Lung (tissue), 12 donors: ENCODE data around the gene GGACT. TPM values are rescaled to one million over a fixed set of nuclear protein-coding genes. Genes with fewer than 3 reads are reported as not detected.
A peak's percentile ranks its signal among the peaks of the same experiment; 100 is the strongest.

ENCODE experiments used
- ATAC-seq: fragments of 200-7000 bp; cut with Tn5 transposase; one replicate; pipeline ENCODE4 v1.9.1; 2020; ENCODE audit warnings: moderate number of reproducible peaks; ENCODE audit not compliant: insufficient read depth, low FRiP score
- DNase-seq, 3 donors: peaks; one replicate each; pipeline ENCODE4 v3.0.0-alpha.2; 2013 to 2017
- H3K27ac ChIP-seq, 2 donors: one replicate each; pipeline ENCODE4 v1.5.1; 2013; ENCODE audit warnings: mild to moderate bottlenecking in 2 of 2, moderate library complexity in 2 of 2, control low read depth in 1 of 2, inconsistent platforms in 1 of 2, low read depth in 1 of 2, low read length in 1 of 2
- H3K27me3 ChIP-seq, 3 donors: one replicate each; pipeline ENCODE4 v1.5.1; 2013; ENCODE audit warnings: low read length in 2 of 3; ENCODE audit not compliant: control insufficient read depth in 3 of 3, insufficient read depth in 3 of 3
- H3K36me3 ChIP-seq, 4 donors: one replicate each; pipeline ENCODE4 v1.5.1; 2013; ENCODE audit warnings: low read length in 4 of 4, mild to moderate bottlenecking in 1 of 4, moderate library complexity in 1 of 4; ENCODE audit not compliant: control insufficient read depth in 4 of 4, insufficient read depth in 4 of 4
- H3K4me1 ChIP-seq, 5 donors: one replicate each; pipeline ENCODE4 v1.5.1; 2013; ENCODE audit warnings: low read length in 5 of 5, mild to moderate bottlenecking in 2 of 5, moderate library complexity in 1 of 5; ENCODE audit not compliant: control insufficient read depth in 5 of 5, insufficient read depth in 5 of 5
- H3K4me3 ChIP-seq: one replicate; pipeline ENCODE4 v1.5.1; 2013; ENCODE audit warnings: mild to moderate bottlenecking, control low read depth, moderate library complexity
- H3K9ac ChIP-seq, 2 donors: one replicate each; pipeline ENCODE4 v1.5.1; 2013; ENCODE audit warnings: low read length in 2 of 2, control low read depth in 1 of 2; ENCODE audit not compliant: insufficient read depth in 1 of 2
- H3K9me3 ChIP-seq, 4 donors: one replicate each; pipeline ENCODE4 v1.5.1; 2013; ENCODE audit warnings: low read length in 3 of 4, mild to moderate bottlenecking in 1 of 4, moderate library complexity in 1 of 4; ENCODE audit not compliant: control insufficient read depth in 4 of 4, insufficient read depth in 3 of 4
- WGBS, 2 donors: extraction: QIAGEN DNeasy Blood & Tissue Kit; methylation state at CpG; one replicate each; pipeline ENCODE4 v1.1.7; 2013; 5-methylcytosine and 5-hydroxymethylcytosine counted together
- polyA plus RNA-seq, 2 donors: library from polyadenylated mRNA; stranded (reverse); fragments of 200-250 nt; gene quantifications; one replicate each; pipeline ENCODE4 v1.2.1, GENCODE V29; 2013
- total RNA-seq, 2 donors: library from RNA; depleted of rRNA in 1 of 2; stranded (reverse); fragments of >200 nt in 1 of 2; gene quantifications; one replicate each; pipeline ENCODE4 v1.2.1, GENCODE V29; 2014 to 2021
- TF ChIP-seq, protein P1 (sequence below): IDR thresholded peaks from 2 replicates; pipeline ENCODE4 v1.5.1; 2012; ENCODE audit warnings: mild to moderate bottlenecking; ENCODE audit errors: control extremely low read depth, extremely low read depth
- donor health status: control.
- donor health status: control.
- donor health status: Bipolar disorder and iron deficiency.
- donor health status: healthy.
- donor health status: DM: yes; HTN: yes; CAD: no.

GGACT gene
- total and polyA plus RNA-seq, 4 donors = 1.1 to 6.8 (median 3.9) TPM

DNA sequence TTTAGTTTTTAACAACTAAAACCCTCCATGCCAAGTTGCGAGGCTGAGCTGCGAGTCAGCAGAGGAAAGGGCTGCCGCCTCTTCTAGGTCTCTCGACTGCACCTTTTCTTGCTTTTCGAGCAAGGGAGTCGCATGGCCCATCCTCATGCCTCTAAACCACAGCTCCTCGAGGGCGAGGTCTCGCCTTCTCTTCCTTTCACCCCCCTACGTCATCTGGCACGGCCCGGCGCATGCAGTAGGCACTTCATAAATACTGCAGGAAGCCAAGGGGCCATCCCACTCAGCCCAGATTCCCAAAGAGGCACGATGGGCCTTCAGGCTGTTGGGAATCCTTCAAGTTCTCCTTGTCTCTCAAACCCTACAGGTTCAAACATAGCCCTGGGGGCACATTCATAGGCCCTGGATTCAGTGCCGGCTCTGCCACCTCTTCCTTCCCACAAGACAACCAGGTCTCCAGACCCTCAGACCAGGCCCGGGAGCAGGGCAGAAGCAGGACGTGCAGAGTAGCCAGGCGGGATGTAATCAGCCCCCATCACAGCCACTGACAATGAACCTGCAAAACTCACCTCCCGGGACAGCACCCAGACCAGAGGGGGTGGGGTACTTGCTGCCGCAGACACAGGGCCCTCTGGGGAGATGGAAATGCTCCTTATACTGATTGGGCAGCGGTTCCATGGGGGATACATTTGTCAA is 41.7 kb downstream of the GGACT start:
- 96 to 97% methylated on average over 21 of the region's 21 CpGs for WGBS, 2 donors
- ATAC-seq (no peak), DNase-seq (no peak)
- no peak overlapping the region for H3K9ac ChIP-seq
- TF ChIP-seq, protein P1, sequence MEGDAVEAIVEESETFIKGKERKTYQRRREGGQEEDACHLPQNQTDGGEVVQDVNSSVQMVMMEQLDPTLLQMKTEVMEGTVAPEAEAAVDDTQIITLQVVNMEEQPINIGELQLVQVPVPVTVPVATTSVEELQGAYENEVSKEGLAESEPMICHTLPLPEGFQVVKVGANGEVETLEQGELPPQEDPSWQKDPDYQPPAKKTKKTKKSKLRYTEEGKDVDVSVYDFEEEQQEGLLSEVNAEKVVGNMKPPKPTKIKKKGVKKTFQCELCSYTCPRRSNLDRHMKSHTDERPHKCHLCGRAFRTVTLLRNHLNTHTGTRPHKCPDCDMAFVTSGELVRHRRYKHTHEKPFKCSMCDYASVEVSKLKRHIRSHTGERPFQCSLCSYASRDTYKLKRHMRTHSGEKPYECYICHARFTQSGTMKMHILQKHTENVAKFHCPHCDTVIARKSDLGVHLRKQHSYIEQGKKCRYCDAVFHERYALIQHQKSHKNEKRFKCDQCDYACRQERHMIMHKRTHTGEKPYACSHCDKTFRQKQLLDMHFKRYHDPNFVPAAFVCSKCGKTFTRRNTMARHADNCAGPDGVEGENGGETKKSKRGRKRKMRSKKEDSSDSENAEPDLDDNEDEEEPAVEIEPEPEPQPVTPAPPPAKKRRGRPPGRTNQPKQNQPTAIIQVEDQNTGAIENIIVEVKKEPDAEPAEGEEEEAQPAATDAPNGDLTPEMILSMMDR = no peak
- no peaks in the 10 kb centered on the region for H3K36me3 ChIP-seq
- H3K4me1 ChIP-seq = peaks cover 0 to 26% (median 11%) of the 10 kb centered on the region in 5 donors
- H3K27ac ChIP-seq = no peak overlapping the region
- no peak overlapping the region for H3K4me3 ChIP-seq
- H3K9me3 ChIP-seq = no peaks in the 10 kb centered on the region
- H3K27me3 ChIP-seq = no peaks in the 10 kb centered on the region

DNA sequence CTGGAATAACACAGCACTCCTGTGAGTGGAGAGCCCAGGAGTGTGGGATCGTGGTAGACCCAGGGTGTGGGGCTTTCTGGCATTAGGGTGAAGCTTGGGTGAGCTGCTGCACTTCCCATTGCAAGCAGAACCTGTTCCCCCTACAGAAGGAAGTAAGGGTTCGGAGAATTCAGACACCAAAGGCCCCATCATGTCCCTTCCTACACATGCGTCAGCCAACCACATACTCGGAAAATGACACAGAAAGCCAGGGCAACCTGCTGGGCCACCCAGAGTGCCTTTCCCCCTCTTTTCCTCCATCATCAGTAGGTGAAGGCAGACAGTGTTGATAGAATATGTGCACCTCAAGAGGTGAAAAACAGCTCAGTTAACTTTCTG is 42.9 kb downstream of the GGACT start:
- WGBS, 2 donors = 81 to 90% methylated on average over 4 of the region's 4 CpGs
- Histone ChIP-seq H3K27me3 (no peaks in the 10 kb centered on the region), H3K9ac (no peak overlapping the region), H3K36me3 (no peaks in the 10 kb centered on the region), H3K27ac (no peak overlapping the region), H3K9me3 (no peaks in the 10 kb centered on the region), H3K4me3 (no peak overlapping the region), H3K4me1 (peaks cover 0 to 26% (median 11%) of the 10 kb centered on the region in 5 donors)
- no peak for DNase-seq
- TF ChIP-seq, protein P1 = no peak
- ATAC-seq = no peak

DNA sequence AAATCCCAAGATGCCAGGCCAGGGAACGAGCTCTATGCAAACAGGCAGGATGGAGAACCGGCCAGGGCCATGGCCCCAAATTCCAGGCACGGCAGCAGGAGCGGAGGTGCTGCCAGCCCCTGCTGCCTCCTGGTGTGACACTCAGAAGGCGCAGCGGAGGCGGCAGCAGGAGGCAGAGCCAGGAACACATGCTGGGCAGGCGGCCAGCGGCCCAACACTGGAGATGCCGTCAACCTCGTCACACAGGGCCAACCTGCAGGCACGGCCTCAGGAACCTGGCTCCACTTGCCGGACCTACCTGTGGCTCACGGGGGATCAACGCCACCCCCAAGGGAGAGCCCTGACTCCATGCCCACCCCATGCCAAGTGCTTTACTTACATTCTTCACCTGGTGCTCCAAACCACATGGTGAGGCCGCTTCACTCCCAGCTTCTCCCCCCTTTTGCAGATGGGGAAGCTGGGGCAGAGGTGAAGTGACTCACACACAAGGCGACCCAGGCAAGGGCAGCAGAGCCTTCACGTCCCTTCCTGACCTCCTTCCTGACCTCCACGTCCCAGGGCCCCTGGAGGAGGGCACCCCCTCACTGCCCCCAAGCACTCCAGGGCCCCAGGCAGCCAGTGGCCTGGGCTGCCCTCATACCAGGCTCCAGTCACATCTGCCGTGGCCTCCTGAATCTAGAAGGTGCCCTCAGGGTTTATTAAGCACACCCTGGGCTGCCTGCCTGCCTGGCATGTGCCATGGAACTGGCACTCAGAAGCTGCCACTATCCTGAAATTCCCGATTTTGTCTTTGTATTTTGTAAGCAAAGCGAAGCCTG is 43.5 kb downstream of the GGACT start:
- Histone ChIP-seq H3K9me3 (no peaks in the 10 kb centered on the region), H3K27me3 (no peaks in the 10 kb centered on the region), H3K4me3 (no peak overlapping the region), H3K36me3 (no peaks in the 10 kb centered on the region), H3K27ac (no peak overlapping the region), H3K9ac (no peak overlapping the region), H3K4me1 (peaks cover 0 to 23% (median 11%) of the 10 kb centered on the region in 5 donors)
- TF ChIP-seq, protein P1 = no peak
- peak; percentile 61 for ATAC-seq
- DNase-seq = no peak
- WGBS, 2 donors = 63 to 83% methylated on average over 22 of the region's 22 CpGs
